WTC11 (cell line): Measurements from ENCODE around the gene LAMA2. TPM values are rescaled to one million over a fixed set of nuclear protein-coding genes. Genes with fewer than 3 reads are reported as not detected.

Experiments used
- ATAC-seq: fragments of 200-7000 bp; cut with Tn5 transposase; 2 replicates; pipeline ENCODE4 v1.10.0; 2021; ENCODE audit warnings: mild to moderate bottlenecking, moderate library complexity
- CTCF ChIA-PET: fragments of 300-600 bp; sonication (Branson Sonifier 250); formaldehyde crosslinking; loops from one replicate; lab custom pipeline; 2021; ENCODE audit warnings: antibody characterized with exemption; lab: Charles Lee
- POLR2A ChIA-PET: fragments of 350-600 bp; sonication (Branson Sonifier 250); formaldehyde crosslinking; loops from one replicate; lab custom pipeline; 2021; ENCODE audit warnings: antibody characterized with exemption; lab: Charles Lee
- DNase-seq: peaks from one replicate; pipeline ENCODE4 v3.0.0; 2021; ENCODE audit warnings: low spot score
- H3K27ac Mint-ChIP-seq: 2 replicates; pipeline ENCODE4 v1.8.0; 2021; ENCODE audit warnings: mixed read lengths
- H3K27me3 Mint-ChIP-seq: 2 replicates; pipeline ENCODE4 v1.8.0; 2021; ENCODE audit warnings: low read depth, mild to moderate bottlenecking, moderate library complexity, mixed read lengths
- H3K36me3 Mint-ChIP-seq: 2 replicates; pipeline ENCODE4 v1.8.0; 2021; ENCODE audit warnings: mixed read lengths
- H3K4me1 Mint-ChIP-seq: 2 replicates; pipeline ENCODE4 v1.8.0; 2022; ENCODE audit warnings: mixed read lengths
- H3K4me3 Mint-ChIP-seq: 2 replicates; pipeline ENCODE4 v1.8.0; 2021; ENCODE audit warnings: mild to moderate bottlenecking, moderate library complexity, mixed read lengths
- H3K9me3 Mint-ChIP-seq: 2 replicates; pipeline ENCODE4 v1.8.0; 2021; ENCODE audit warnings: mixed read lengths
- CBFB ChIP-seq: sonication (generic); formaldehyde crosslinking; IDR thresholded peaks from 2 replicates; pipeline ENCODE4 v1.8.1; 2022; ENCODE audit warnings: mild to moderate bottlenecking, low read depth, missing genetic modification reagents
- CREB1 ChIP-seq: sonication (generic); formaldehyde crosslinking; IDR thresholded peaks from 2 replicates; pipeline ENCODE4 v1.8.0; 2023; ENCODE audit warnings: mild to moderate bottlenecking, missing genetic modification reagents
- CREM ChIP-seq: sonication (generic); formaldehyde crosslinking; IDR thresholded peaks from 2 replicates; pipeline ENCODE4 v1.8.1; 2022; ENCODE audit warnings: mild to moderate bottlenecking, missing genetic modification reagents, moderate library complexity
- FOXJ3 ChIP-seq: sonication (generic); formaldehyde crosslinking; IDR thresholded peaks from 2 replicates; pipeline ENCODE4 v1.9.0; 2021; ENCODE audit warnings: missing genetic modification reagents, mild to moderate bottlenecking, borderline replicate concordance
- GRHL2 ChIP-seq: fragments of 250-450 bp; sonication (Bioruptor Pico); IDR thresholded peaks from 2 replicates; pipeline ENCODE4 v1.8.0; 2022; ENCODE audit warnings: mild to moderate bottlenecking, moderate library complexity; ENCODE audit not compliant: insufficient replicate concordance, severe bottlenecking
- GTF2I ChIP-seq: fragments of 250-450 bp; sonication (Bioruptor Pico); conservative IDR thresholded peaks from 2 replicates; pipeline ENCODE4 v1.4.0; 2021; ENCODE audit warnings: mild to moderate bottlenecking
- NFYB ChIP-seq: sonication (generic); formaldehyde crosslinking; conservative IDR thresholded peaks from 2 replicates; pipeline ENCODE4 v1.8.0; 2022; ENCODE audit warnings: low read depth, missing genetic modification reagents
- NR1H2 ChIP-seq: sonication (generic); formaldehyde crosslinking; IDR thresholded peaks from 2 replicates; pipeline ENCODE4 v1.9.0; 2021; ENCODE audit warnings: mild to moderate bottlenecking, moderate library complexity, missing genetic modification reagents
- NR3C1 ChIP-seq: sonication (generic); formaldehyde crosslinking; conservative IDR thresholded peaks from 2 replicates; pipeline ENCODE4 v1.8.1; 2023; ENCODE audit warnings: low read depth, mild to moderate bottlenecking, missing genetic modification reagents
- OVOL2 ChIP-seq: fragments of 250-450 bp; sonication (Bioruptor Pico); IDR thresholded peaks from 2 replicates; pipeline ENCODE4 v1.9.0; 2021; ENCODE audit warnings: mild to moderate bottlenecking, borderline replicate concordance
- PRRX2 ChIP-seq: fragments of 250-450 bp; sonication (Bioruptor Pico); IDR thresholded peaks from 2 replicates; pipeline ENCODE4 v1.8.0; 2021; ENCODE audit warnings: mild to moderate bottlenecking
- SMAD4 ChIP-seq: sonication (generic); formaldehyde crosslinking; IDR thresholded peaks from 2 replicates; pipeline ENCODE4 v1.8.0; 2022; ENCODE audit warnings: mild to moderate bottlenecking, missing genetic modification reagents
- SOX15 ChIP-seq: fragments of 250-450 bp; sonication (Bioruptor Pico); IDR thresholded peaks from 2 replicates; pipeline ENCODE4 v1.9.0; 2021; ENCODE audit warnings: mild to moderate bottlenecking
- TEAD4 ChIP-seq: sonication (generic); formaldehyde crosslinking; IDR thresholded peaks from 2 replicates; pipeline ENCODE4 v1.8.0; 2022; ENCODE audit warnings: mild to moderate bottlenecking, missing genetic modification reagents
- TP53 ChIP-seq: sonication (generic); formaldehyde crosslinking; IDR thresholded peaks from 2 replicates; pipeline ENCODE4 v1.8.1; 2023; ENCODE audit warnings: mild to moderate bottlenecking, missing genetic modification reagents
- ZNF138 ChIP-seq: sonication (generic); formaldehyde crosslinking; conservative IDR thresholded peaks from 2 replicates; pipeline ENCODE4 v1.8.1; 2022; ENCODE audit warnings: mild to moderate bottlenecking, moderate library complexity, missing genetic modification reagents
- ZNF232 ChIP-seq: sonication (generic); formaldehyde crosslinking; IDR thresholded peaks from 2 replicates; pipeline ENCODE4 v1.8.0; 2022; ENCODE audit warnings: mild to moderate bottlenecking, missing genetic modification reagents
- ZNF423 ChIP-seq: fragments of 250-450 bp; sonication (Bioruptor Pico); IDR thresholded peaks from 2 replicates; pipeline ENCODE4 v2.1.2; 2022; ENCODE audit warnings: mild to moderate bottlenecking, moderate library complexity
- total RNA-seq: library from RNA; stranded (reverse); gene quantifications from 3 replicates; pipeline ENCODE4 v1.2.3, GENCODE V29; 2021
- TF ChIP-seq, protein P1 (sequence below): sonication (generic); formaldehyde crosslinking; IDR thresholded peaks from 2 replicates; pipeline ENCODE4 v1.8.1; 2022; ENCODE audit warnings: mild to moderate bottlenecking, moderate library complexity, missing genetic modification reagents
- TF ChIP-seq, protein P2 (sequence below): sonication (generic); formaldehyde crosslinking; IDR thresholded peaks from 2 replicates; pipeline ENCODE4 v1.8.1; 2023; ENCODE audit warnings: mild to moderate bottlenecking, missing genetic modification reagents
- TF ChIP-seq, protein P3 (sequence below): sonication (generic); formaldehyde crosslinking; IDR thresholded peaks from 2 replicates; pipeline ENCODE4 v1.8.1; 2022; ENCODE audit warnings: mild to moderate bottlenecking, missing genetic modification reagents, moderate library complexity, borderline replicate concordance
- TF ChIP-seq, protein P4 (sequence below): fragments of 250-450 bp; sonication (Bioruptor Pico); IDR thresholded peaks from 2 replicates; pipeline ENCODE4 v2.1.2; 2022; ENCODE audit warnings: mild to moderate bottlenecking, moderate library complexity
- TF ChIP-seq, protein P5 (sequence below): sonication (generic); formaldehyde crosslinking; IDR thresholded peaks from 2 replicates; pipeline ENCODE4 v1.8.1; 2022; ENCODE audit warnings: missing genetic modification reagents, borderline replicate concordance
- TF ChIP-seq, protein P6 (sequence below): fragments of 250-450 bp; sonication (Bioruptor Pico); IDR thresholded peaks from 2 replicates; pipeline ENCODE4 v1.9.0; 2021; ENCODE audit warnings: mild to moderate bottlenecking, borderline replicate concordance

LAMA2 gene
- total RNA-seq, 1 experiment from 2014 or later = 6.6 TPM

DNA sequence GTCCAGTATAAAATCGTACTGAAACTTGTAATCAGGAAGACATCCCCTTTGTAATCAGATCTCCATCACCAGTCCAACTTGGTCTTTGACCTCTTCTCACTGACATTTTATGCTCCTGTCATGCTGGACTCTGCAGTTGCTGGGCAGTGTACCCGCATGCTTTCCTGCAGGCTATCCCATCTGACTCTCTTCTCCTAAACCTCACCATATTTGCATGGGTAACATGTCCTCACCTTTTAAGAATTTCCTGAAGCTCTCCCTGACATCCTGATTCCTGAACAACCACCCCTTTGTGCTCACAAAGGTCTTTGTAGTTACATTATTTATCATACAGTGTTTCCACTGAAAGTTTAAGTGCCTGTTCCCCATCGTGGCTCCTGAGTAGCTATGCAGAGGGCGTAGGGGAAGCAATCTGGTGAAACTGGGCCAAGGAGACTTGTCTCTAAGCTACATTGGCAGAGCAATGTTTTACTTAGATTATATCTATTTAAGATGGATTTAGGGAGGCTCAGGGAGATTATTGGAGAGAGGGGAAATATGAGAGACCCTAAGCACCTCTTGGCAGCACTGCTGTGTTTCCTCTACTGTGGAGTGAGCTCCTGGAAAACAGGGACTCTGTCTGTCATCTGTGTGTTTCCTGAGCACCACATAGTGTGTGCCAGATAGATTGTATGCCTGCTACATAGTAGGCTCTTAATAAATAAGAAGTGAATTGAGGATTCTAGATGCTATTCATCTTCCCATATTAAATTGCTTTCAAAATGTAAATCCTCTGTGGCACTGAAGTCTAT is 124.0 kb downstream of the LAMA2 start:
- H3K9me3 Mint-ChIP-seq = no peaks in the 10 kb centered on the region
- DNase-seq = no peak
- no peak overlapping the region for H3K4me3 Mint-ChIP-seq
- no peak overlapping the region for H3K27ac Mint-ChIP-seq
- no peak; the same call in 1 of the 2 replicates for ATAC-seq
- H3K4me1 Mint-ChIP-seq = no peaks in the 10 kb centered on the region
- no peaks in the 10 kb centered on the region for H3K27me3 Mint-ChIP-seq
- ChIA-PET CTCF (no interaction called here), POLR2A (no interaction called here)
- no peaks in the 10 kb centered on the region for H3K36me3 Mint-ChIP-seq
- no peak for TF ChIP-seq SMAD4 (CRISPR knock-in tag)
- TF ChIP-seq, protein P1, sequence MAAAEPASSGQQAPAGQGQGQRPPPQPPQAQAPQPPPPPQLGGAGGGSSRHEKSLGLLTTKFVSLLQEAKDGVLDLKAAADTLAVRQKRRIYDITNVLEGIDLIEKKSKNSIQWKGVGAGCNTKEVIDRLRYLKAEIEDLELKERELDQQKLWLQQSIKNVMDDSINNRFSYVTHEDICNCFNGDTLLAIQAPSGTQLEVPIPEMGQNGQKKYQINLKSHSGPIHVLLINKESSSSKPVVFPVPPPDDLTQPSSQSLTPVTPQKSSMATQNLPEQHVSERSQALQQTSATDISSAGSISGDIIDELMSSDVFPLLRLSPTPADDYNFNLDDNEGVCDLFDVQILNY = no peak
- no peak for TF ChIP-seq PRRX2
- TF ChIP-seq, protein P2, sequence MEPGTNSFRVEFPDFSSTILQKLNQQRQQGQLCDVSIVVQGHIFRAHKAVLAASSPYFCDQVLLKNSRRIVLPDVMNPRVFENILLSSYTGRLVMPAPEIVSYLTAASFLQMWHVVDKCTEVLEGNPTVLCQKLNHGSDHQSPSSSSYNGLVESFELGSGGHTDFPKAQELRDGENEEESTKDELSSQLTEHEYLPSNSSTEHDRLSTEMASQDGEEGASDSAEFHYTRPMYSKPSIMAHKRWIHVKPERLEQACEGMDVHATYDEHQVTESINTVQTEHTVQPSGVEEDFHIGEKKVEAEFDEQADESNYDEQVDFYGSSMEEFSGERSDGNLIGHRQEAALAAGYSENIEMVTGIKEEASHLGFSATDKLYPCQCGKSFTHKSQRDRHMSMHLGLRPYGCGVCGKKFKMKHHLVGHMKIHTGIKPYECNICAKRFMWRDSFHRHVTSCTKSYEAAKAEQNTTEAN (CRISPR knock-in tag) = no peak
- TF ChIP-seq ZNF138 (CRISPR knock-in tag) = no peak
- no peak for TF ChIP-seq NFYB (CRISPR knock-in tag)
- no peak for TF ChIP-seq OVOL2
- no peak for TF ChIP-seq GTF2I (CRISPR knock-in tag)
- TF ChIP-seq, protein P3, sequence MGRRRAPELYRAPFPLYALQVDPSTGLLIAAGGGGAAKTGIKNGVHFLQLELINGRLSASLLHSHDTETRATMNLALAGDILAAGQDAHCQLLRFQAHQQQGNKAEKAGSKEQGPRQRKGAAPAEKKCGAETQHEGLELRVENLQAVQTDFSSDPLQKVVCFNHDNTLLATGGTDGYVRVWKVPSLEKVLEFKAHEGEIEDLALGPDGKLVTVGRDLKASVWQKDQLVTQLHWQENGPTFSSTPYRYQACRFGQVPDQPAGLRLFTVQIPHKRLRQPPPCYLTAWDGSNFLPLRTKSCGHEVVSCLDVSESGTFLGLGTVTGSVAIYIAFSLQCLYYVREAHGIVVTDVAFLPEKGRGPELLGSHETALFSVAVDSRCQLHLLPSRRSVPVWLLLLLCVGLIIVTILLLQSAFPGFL = no peak
- no peak for TF ChIP-seq TEAD4 (CRISPR knock-in tag)
- TF ChIP-seq, protein P4, sequence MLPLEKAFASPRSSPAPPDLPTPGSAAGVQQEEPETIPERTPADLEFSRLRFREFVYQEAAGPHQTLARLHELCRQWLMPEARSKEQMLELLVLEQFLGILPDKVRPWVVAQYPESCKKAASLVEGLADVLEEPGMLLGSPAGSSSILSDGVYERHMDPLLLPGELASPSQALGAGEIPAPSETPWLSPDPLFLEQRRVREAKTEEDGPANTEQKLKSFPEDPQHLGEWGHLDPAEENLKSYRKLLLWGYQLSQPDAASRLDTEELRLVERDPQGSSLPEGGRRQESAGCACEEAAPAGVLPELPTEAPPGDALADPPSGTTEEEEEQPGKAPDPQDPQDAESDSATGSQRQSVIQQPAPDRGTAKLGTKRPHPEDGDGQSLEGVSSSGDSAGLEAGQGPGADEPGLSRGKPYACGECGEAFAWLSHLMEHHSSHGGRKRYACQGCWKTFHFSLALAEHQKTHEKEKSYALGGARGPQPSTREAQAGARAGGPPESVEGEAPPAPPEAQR (CRISPR knock-in tag) = no peak
- TF ChIP-seq NR3C1 = no peak
- no peak for TF ChIP-seq TP53
- TF ChIP-seq, protein P5, sequence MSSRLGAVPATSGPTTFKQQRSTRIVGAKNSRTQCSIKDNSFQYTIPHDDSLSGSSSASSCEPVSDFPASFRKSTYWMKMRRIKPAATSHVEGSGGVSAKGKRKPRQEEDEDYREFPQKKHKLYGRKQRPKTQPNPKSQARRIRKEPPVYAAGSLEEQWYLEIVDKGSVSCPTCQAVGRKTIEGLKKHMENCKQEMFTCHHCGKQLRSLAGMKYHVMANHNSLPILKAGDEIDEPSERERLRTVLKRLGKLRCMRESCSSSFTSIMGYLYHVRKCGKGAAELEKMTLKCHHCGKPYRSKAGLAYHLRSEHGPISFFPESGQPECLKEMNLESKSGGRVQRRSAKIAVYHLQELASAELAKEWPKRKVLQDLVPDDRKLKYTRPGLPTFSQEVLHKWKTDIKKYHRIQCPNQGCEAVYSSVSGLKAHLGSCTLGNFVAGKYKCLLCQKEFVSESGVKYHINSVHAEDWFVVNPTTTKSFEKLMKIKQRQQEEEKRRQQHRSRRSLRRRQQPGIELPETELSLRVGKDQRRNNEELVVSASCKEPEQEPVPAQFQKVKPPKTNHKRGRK (CRISPR knock-in tag) = no peak
- TF ChIP-seq ZNF423 (CRISPR knock-in tag) = no peak
- no peak for TF ChIP-seq NR1H2 (CRISPR knock-in tag)

DNA sequence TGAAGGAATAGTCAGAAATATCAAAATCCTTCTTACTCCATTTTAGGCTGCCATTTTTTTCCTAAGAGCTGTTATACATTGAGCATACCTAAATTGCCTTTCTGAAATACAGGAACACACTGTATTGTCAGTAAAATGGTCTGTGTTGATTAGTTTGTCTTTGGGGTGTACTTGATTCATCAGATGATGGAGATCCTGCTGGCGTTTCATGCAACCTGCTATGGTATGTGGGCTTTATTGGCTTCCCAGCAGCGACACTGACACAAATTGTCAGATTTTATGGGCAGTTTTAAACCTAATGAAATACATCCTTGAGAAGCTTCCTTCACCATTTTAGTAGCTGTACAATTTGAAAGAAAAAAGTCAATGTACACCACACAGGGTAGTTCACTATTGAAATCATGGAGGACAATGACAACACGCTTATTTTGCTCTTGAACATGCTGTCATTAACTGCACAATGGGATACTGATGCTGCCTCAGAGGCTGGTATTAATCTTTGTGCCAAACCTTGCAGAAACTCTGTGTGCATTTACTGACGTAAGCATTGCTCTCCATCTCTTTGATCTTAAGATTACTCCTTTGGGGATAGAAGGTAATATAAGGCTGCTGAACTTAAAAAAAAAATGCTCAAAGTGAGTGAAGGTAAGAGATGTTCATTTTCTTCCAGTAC is 124.9 kb downstream of the LAMA2 start:
- H3K4me3 Mint-ChIP-seq = no peak overlapping the region
- TF ChIP-seq GRHL2 (CRISPR knock-in tag) (no peak), ZNF138 (CRISPR knock-in tag) (no peak), ZNF232 (no peak), SOX15 (CRISPR knock-in tag) (no peak), FOXJ3 (CRISPR knock-in tag) (no peak), CBFB (no peak), CREB1 (CRISPR knock-in tag) (no peak), CREM (CRISPR knock-in tag) (no peak)
- TF ChIP-seq, protein P6, sequence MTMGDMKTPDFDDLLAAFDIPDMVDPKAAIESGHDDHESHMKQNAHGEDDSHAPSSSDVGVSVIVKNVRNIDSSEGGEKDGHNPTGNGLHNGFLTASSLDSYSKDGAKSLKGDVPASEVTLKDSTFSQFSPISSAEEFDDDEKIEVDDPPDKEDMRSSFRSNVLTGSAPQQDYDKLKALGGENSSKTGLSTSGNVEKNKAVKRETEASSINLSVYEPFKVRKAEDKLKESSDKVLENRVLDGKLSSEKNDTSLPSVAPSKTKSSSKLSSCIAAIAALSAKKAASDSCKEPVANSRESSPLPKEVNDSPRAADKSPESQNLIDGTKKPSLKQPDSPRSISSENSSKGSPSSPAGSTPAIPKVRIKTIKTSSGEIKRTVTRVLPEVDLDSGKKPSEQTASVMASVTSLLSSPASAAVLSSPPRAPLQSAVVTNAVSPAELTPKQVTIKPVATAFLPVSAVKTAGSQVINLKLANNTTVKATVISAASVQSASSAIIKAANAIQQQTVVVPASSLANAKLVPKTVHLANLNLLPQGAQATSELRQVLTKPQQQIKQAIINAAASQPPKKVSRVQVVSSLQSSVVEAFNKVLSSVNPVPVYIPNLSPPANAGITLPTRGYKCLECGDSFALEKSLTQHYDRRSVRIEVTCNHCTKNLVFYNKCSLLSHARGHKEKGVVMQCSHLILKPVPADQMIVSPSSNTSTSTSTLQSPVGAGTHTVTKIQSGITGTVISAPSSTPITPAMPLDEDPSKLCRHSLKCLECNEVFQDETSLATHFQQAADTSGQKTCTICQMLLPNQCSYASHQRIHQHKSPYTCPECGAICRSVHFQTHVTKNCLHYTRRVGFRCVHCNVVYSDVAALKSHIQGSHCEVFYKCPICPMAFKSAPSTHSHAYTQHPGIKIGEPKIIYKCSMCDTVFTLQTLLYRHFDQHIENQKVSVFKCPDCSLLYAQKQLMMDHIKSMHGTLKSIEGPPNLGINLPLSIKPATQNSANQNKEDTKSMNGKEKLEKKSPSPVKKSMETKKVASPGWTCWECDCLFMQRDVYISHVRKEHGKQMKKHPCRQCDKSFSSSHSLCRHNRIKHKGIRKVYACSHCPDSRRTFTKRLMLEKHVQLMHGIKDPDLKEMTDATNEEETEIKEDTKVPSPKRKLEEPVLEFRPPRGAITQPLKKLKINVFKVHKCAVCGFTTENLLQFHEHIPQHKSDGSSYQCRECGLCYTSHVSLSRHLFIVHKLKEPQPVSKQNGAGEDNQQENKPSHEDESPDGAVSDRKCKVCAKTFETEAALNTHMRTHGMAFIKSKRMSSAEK = no peak
- H3K9me3 Mint-ChIP-seq = no peaks in the 10 kb centered on the region
- no peak overlapping the region for H3K27ac Mint-ChIP-seq
- CTCF ChIA-PET = no interaction called here
- no peak for DNase-seq
- no peaks in the 10 kb centered on the region for H3K4me1 Mint-ChIP-seq
- H3K36me3 Mint-ChIP-seq = no peaks in the 10 kb centered on the region
- no peak for ATAC-seq
- no peaks in the 10 kb centered on the region for H3K27me3 Mint-ChIP-seq
- POLR2A ChIA-PET = no interaction called here
